GM19324 (cell line): ENCODE results near the gene PRKCZ.

Experiments used
- ATAC-seq: cut with Tn5 transposase; IDR thresholded peaks from one replicate; pipeline ENCODE4 v1.9.1; 2021; ENCODE audit warnings: mild to moderate bottlenecking, moderate library complexity; ENCODE audit not compliant: unreplicated experiment, low FRiP score

Gene PRKCZ

GRCh38 chr1:2049718-2050431 lies at the start of gene PRKCZ:
Gene PRKCZ, plus strand, starts transcription at chr1:2050411. Its CDS starts 220 bp downstream, at chr1:2050631.
- no peak for ATAC-seq

DNA sequence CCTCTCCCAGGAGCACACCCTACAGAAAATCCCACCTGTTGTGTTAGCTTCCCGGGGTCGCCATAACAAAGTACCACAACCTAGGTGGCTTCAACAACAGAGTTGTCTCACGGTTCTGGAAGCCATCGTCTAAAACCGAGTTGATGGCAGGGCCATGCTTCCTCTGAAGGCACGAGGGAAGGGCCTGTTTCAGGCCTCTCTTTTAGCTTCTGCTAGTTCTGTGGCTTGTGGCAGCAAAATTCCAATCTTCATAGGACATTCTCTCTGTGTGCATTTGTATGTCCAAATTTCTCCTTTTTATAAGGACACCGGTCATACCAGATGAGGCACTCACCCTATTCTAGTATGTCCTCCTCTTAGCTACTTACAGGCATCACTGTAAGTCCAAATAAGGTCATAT lies 49.8 kb upstream of the PRKCZ start:
- ATAC-seq: no peak

GRCh38 chr1:2000850-2001249 lies 49.4 kb upstream of the PRKCZ start:
- ATAC-seq: no peak

- ATAC-seq: no peak
Measured at GRCh38 chr1:2001773-2002411, 48.3 kb upstream of the PRKCZ start.

DNA sequence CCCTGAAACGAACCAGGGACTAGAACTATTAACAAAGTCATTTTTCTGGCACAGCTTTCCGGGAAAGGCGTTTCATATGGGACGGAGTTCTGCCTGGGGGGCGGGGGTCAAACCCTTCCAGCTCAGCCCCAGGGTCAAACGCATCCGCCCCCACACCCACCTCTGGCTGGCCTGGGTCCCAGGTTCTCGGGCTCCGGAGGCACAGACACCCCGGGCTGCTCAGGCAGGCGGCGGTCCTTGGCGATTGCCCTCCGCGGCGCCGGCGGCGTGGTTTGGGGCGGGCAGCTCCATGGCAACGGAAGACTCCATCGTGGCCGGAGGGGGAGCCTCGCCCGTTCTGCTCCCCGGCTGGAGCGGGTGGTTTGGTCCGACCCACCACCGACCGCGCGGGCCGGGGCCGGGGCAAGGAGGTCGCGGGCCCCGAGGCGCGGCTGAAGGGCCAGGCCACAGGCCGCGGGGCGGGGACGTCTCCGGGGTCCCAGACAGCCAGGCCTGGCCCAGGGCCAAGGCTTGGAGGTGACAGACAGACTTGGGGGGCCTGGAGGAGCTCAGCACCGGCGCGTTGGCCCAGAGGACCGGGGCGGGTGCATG lies 46.6 kb upstream of the PRKCZ start, which contains the start of gene CFAP74:
Gene CFAP74 (minus strand): TSS at position 246 of the 591 bp plus-strand sequence. CDS start 12,830 bp downstream, outside the sequence.
- no peak for ATAC-seq

DNA sequence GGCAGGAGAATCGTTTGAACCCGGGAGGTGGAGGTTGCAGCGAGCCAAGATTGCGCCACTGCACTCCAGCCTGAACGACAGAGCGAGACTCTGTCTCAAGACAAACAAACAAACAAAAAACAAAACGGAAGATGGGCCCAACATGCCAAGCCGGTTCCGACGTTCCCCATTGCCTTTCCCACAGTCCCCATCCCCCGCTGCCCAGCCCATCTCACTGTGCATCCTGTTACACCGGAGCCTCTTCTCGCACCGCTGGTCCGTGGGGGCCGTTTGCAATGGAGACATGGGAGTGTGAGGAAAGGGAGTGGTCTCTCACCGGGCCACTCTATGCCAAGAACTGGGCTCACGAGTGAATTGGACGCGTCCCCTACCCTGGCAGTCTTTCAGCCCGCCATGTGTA lies 45.4 kb upstream of the PRKCZ start:
- no peak for ATAC-seq

DNA sequence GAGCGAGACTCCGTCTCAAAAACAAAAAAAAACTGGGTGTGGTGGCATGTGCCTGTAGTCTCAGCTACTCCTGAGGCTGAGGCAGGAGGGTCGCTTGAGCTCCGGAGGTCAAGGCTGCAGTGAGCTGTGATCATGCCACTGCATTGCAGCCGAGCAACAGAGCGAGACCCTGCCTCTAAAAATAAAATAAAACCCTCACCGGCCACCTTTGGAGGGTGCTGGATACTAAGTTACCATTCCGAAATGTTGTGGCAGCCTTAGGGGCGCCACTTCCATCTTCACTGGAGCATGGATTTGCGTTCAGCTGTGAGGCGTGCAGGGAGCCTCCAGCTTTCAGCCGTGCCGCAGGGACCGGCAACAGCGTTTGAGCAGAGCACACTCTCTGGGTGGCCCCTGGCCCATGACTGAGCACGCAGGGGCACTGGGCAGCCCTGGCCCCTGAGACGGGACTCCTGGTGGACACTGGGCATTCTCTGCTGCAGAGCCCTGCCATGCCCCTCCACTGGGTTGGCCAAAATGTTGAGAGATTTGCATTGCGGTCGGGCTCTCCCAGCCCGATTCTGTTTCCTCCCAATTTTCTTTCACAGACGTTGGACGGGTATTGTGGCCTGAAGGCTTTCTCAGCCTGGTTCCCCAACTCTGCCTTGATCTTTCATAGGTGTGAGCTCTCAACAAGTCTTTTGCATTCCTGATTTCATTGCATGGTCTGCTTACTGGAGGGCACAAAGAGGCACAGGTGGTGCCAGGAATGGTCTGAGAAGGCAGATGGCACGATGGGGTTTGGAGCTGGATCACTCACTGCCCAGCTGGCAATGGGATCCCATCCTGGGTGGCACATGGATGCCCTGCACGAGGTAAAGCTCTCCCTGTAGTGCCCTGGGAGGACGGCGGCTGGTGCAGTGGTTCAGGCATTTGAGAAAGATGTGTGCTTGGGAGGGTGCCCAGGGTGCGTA lies 40.8 kb upstream of the PRKCZ start:
- ATAC-seq: no peak

- no peak for ATAC-seq
Measured at GRCh38 chr1:2014181-2014580, 36.0 kb upstream of the PRKCZ start.

GRCh38 chr1:2014741-2015735 lies 35.2 kb upstream of the PRKCZ start:
- no peak for ATAC-seq

- no peak for ATAC-seq
Measured at GRCh38 chr1:2016123-2016522, 34.1 kb upstream of the PRKCZ start.

DNA sequence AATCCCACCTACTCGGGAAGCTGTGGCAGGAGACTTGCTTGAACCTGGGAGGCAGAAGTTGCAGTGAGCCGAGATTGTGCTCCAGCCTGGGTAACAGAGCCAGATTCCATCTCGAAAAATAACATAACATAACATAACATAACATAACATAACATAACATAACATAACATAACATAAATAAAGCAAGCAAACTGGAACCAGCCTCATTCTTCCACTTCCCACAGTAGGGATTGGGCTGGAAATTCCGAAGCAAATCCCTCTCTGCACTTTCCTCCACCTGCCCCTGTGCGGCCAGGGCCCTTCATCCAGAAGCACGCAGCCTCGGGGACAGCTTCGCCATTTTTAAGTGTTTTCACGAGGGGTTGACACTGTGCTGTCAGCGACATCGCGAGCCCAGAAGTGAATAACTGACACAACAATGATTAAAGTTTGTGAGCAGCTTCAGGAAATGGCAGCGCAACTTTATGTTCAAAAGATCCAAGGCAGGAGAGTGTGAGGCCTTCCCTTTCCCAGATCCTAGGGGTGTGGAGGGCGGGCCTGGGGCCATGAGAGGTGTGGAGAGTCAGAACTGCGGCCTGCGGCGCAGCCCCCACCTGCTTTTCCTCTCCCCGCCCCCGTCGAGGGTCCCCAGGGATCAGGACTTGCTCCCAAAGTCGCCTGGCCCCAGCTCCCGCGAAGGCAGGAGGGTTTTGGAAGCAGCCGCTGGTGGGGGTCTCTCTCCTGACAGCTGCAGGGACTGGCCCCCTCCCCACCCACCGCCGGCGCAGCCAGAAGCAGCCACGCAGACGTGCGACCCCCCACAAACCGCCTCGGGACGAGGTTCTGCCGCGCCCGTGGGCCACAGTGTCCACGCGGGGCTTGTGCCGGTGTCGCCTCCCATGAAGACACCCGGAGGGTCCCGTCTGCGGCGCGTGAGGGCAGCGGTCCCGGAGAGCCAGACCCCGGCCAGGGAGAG lies 31.7 kb upstream of the PRKCZ start:
- ATAC-seq: no peak

DNA sequence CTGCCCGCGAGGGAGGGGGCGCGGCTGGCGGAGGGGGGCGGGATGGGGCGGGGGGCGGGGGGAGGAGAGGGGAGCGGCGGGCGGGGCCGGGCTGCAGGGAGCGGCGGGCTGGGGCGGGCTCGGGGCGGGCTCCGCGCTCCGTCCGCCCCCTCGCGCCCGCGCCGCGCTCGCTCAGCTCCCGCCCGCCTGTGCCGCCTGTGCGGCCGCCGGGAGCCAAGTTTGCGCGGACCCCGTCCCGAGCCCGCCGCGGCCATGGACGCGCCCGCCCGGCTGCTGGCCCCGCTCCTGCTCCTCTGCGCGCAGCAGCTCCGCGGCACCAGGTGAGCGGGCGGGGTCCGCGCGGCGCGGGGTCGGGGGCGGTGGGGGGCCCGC lies 31.1 kb upstream of the PRKCZ start, which contains the start of gene GABRD:
Gene GABRD (plus strand): TSS at position 174 of the 372 bp plus-strand sequence. CDS start 79 bp downstream, at position 253.
- ATAC-seq: no peak

DNA sequence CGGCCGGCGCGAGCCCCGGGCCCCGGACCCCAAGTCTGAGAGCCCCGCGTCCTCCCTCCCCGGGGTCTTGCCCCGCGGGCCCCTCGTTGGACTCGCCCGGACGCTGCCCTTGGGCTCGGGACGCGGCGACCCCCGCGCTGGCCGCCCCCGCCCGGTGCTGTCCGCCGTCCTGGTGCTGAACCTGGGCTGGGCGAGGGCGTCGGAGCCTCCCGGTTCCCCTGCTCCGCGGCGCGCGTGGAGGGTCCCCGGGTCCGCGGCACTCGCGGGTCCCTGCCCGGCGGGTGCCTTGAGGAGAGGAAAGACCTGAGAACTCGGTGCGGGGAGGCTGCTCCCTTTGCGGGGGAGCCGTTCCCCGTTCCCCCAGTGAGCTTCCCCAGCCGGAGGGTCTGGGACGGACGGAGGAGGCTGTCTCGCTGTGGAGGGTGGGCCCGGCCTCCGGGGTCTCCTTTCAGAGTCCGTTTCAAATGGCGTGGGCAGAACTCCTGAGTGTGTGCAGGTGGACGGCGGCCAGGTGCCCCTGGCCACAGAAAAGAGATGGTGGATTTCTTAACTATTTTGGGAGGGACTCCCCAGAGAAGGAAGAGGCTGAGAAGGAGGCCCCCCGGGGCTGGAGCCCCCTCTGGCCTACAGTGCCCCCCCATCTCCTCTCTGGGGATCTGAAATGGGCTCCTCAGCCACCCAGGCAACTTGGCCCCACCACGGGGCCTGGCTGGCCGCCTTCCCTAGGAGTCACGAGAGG lies 30.5 kb upstream of the PRKCZ start:
- no peak for ATAC-seq

GRCh38 chr1:2020310-2020655 lies 29.9 kb upstream of the PRKCZ start:
- ATAC-seq: no peak

GRCh38 chr1:2021550-2021949 lies 28.7 kb upstream of the PRKCZ start:
- ATAC-seq: no peak

DNA sequence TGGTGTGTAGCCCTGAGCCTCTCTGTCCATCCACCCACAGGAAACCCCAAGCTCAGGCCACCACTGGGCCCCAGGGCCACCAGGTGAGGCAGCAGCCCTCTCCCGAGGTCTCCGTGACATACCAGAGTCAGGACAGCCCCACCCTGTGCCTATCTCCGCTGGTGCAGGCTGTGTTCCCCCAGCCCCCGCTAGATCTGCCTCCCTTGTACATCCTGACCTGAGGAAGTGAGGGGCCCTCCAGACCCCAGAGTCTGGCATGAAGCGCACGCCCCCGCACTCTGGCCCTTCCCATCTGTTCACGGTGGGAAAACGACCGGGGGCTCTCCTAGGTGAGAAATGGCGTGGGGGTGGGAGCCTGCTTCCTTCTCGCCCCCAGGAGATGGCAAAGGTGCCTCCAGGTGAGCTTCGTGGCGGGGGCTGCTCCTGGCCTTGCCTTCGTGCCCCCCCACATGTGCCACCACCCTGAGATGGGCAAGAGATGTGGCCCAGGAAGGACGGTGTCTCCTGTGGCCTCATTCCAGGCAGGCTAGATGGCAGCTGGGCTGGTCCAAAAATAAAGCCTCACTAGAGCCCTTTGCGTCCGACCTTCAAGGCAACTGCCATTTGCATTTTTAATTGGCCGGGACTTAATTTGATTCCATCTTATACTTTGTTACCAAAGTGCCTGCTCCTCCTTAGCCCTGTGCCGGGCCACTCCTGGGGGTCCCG lies 28.0 kb upstream of the PRKCZ start:
- ATAC-seq: no peak

GRCh38 chr1:2023187-2023586 lies 27.0 kb upstream of the PRKCZ start:
- ATAC-seq: no peak
